ENCODE data around the gene KIF19. TPM values are rescaled to one million over a fixed set of nuclear protein-coding genes. Genes with fewer than 3 reads are reported as not detected.

The KIF19 gene
- total RNA-seq, 4 donors from 2014 or later = 0.94 to 7.7 (median 2.2) TPM

DNA sequence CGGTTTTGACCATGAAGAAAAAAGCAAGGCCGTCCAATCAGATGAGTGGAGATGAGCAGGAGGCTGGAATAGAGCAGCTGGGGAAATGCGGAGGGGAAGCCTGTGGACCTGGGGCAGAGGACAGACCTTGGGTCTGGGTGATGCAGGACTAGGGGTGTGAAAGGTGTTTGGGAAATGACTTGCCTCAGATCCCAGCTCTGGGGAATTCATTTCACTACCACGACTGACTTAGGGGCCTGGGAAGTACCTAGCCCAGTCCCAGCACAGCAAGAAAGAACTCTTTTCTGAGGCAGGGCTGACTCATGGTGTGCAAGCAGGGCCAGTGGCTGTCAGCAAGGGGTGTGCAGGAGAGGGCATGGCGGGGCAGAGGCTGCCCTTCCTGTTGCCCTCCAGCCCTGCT is 37.2 kb upstream of the KIF19 start:
- H3K36me3 ChIP-seq = no peaks in the 10 kb centered on the region
- no peak overlapping the region for H3K4me3 ChIP-seq (replicated peaks in 1 of 3)
- peaks cover 14 to 20% of the 10 kb centered on the region in 2 donors for H3K4me1 ChIP-seq
- H3K27ac ChIP-seq = no peak overlapping the region
- WGBS, 2 donors = 72 to 83% methylated on average over 4 to 5 of the region's 5 CpGs
- intact Hi-C loops (cut with DNase I) = no loop called here
- no peak for TF ChIP-seq POLR2A (IDR thresholded peaks at IDR 0.05)
- TF ChIP-seq, protein P1, sequence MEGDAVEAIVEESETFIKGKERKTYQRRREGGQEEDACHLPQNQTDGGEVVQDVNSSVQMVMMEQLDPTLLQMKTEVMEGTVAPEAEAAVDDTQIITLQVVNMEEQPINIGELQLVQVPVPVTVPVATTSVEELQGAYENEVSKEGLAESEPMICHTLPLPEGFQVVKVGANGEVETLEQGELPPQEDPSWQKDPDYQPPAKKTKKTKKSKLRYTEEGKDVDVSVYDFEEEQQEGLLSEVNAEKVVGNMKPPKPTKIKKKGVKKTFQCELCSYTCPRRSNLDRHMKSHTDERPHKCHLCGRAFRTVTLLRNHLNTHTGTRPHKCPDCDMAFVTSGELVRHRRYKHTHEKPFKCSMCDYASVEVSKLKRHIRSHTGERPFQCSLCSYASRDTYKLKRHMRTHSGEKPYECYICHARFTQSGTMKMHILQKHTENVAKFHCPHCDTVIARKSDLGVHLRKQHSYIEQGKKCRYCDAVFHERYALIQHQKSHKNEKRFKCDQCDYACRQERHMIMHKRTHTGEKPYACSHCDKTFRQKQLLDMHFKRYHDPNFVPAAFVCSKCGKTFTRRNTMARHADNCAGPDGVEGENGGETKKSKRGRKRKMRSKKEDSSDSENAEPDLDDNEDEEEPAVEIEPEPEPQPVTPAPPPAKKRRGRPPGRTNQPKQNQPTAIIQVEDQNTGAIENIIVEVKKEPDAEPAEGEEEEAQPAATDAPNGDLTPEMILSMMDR (IDR thresholded peaks at IDR 0.05) = no peak
- H3K27me3 ChIP-seq = no peaks in the 10 kb centered on the region
- H3K9me3 ChIP-seq = no peaks in the 10 kb centered on the region
- no peak for DNase-seq

DNA sequence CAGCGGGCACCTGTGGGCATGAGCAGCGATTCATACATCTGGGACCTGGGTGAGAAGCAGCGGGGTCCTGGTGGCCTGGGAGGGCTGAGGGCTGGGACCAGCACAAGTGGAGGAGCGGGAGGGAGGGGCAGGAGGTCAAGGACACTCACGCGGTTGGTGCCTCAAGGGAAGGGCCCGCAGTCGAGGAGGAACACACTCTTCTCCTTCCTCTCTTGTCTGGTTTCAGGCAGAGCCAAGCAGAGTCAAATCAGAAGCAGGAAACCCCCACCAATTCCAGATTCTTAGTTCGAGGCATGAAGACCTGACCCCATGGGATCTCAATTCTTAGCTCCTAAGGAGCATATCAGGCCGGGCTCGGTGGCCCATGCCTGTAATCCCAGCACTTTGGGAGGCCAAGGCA is 36.3 kb upstream of the KIF19 start:
- no peak for TF ChIP-seq POLR2A (IDR thresholded peaks at IDR 0.05)
- TF ChIP-seq, protein P1 (IDR thresholded peaks at IDR 0.05) = no peak
- intact Hi-C loops (cut with DNase I) = no loop called here
- Histone ChIP-seq H3K9me3 (no peaks in the 10 kb centered on the region), H3K4me3 (replicated peaks in 1 of 3) (no peak overlapping the region), H3K4me1 (peaks cover 14 to 16% of the 10 kb centered on the region in 2 donors), H3K27me3 (no peaks in the 10 kb centered on the region), H3K36me3 (no peaks in the 10 kb centered on the region), H3K27ac (peak overlapping the region in 2 of 3 donors; percentile 39 to 49)
- 68 to 75% methylated on average over 11 of the region's 11 CpGs for WGBS, 2 donors
- no peak for DNase-seq

DNA sequence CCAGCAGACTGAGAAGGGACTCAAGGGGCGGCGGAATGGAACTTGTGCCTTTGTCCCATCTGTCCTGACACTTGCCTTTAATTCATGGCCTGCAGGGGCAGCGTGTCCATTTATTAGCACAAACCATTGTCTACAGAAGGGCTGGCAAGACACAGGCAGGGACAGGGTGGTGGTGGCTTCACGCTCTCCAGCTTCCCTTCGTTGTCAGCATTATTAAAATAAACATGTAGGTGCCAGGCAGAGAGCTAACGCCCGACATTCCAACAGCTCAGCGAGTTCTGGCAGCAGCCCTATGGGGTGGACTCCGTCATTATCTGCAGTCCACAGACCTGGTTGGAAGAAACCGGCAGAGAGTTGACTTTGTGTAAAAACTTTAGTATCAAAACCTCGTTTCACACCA is 35.7 kb upstream of the KIF19 start:
- 22 to 33% methylated on average over 9 to 11 of the region's 11 CpGs for WGBS, 2 donors
- intact Hi-C loops (cut with DNase I) = no loop called here
- no peaks in the 10 kb centered on the region for H3K27me3 ChIP-seq
- peaks cover 12 to 14% of the 10 kb centered on the region in 2 donors for H3K4me1 ChIP-seq
- H3K4me3 ChIP-seq (replicated peaks in 1 of 3) = no peak overlapping the region
- no peaks in the 10 kb centered on the region for H3K9me3 ChIP-seq
- TF ChIP-seq, protein P1 (IDR thresholded peaks at IDR 0.05) = peak in 2 of 6 experiments; percentile 12 to 28
- TF ChIP-seq POLR2A (IDR thresholded peaks at IDR 0.05) = no peak
- peak; percentile 60 to 72 for DNase-seq
- no peaks in the 10 kb centered on the region for H3K36me3 ChIP-seq
- H3K27ac ChIP-seq = peak overlapping the region; percentile 28 to 73 (median 49)

DNA sequence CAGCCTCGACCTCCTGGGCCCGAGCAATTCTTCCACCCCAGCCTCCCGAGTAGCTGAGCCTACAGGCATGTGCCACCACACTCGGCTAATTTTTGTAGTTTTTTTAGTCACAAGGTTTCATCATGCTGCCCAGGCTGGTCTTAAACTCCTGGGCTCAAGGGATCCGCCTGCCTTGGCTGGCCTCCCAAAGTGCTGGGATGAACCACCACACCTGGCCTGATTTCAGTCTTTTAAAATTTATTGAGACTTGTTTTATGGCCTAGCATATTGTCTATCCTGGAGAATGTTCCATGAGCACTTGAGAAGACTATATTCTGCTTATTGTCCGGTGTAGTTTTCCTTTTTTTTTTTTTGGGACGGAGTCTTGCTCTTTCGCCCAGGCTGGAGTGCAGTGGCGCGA is 33.5 kb upstream of the KIF19 start:
- Histone ChIP-seq H3K4me3 (replicated peaks in 1 of 3) (no peak overlapping the region), H3K27ac (no peak overlapping the region), H3K4me1 (peaks cover 28% of the 10 kb centered on the region in 2 donors), H3K9me3 (no peaks in the 10 kb centered on the region), H3K36me3 (no peaks in the 10 kb centered on the region), H3K27me3 (no peaks in the 10 kb centered on the region)
- intact Hi-C loops (cut with DNase I) = no loop called here
- peak in 1 of 2 donors; percentile 44 for DNase-seq
- no peak for TF ChIP-seq POLR2A (IDR thresholded peaks at IDR 0.05)
- TF ChIP-seq, protein P1 (IDR thresholded peaks at IDR 0.05) = no peak
- WGBS, 2 donors = 85 to 93% methylated on average over 10 of the region's 10 CpGs

DNA sequence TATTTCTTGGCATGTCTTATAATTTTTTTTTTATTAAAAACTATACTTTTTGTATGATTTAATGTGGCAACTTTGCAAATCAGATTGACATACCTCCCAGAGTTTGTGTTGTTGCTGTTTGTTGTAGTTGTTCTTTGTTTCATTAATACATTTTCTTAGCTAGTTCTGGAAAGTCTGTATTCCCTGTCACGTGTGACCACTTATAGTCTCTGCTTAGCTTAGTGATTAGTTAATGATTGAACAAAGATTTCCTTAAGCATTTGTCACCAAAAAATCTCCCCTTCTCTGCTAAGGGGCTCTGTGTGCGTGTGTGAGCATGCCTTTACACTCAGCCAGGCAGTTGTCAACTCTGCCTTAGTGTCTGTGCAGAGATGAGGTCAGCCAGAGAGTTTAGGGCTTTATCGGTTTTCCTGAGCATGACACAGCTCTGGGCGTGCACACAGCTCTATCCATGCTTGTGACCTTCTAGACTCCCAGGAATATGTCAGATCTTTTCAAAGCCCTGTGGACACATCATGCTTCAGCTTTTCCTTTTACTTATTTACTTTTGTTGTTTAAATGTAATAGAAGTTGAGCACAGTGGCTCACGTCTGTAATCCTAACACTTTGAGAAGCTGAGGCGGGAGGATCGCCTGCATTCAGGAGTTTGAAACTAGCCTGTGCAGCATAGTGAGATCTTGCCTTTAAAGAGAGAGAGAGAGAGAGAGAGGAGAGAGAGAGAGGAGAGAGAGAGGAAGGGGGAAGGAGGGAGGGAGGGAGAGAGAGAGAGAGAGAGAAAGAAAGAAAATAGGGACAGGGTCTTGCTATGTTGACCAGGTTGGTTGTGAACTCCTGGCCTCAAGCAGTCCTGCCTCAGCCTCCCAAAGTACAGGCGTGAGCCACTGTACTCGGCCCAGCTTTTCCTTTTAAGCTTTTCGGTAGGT is 30.1 kb upstream of the KIF19 start:
- Histone ChIP-seq H3K4me3 (replicated peaks in 1 of 3) (no peak overlapping the region), H3K27ac (peak overlapping the region in 2 of 3 donors; percentile 76 to 85), H3K36me3 (no peaks in the 10 kb centered on the region), H3K27me3 (no peaks in the 10 kb centered on the region), H3K4me1 (peaks cover 33 to 44% of the 10 kb centered on the region in 2 donors), H3K9me3 (no peaks in the 10 kb centered on the region)
- no peak for DNase-seq
- 75 to 84% methylated on average over 9 to 10 of the region's 10 CpGs for WGBS, 2 donors
- intact Hi-C loops (cut with DNase I) = loop anchor here (5.0 kb wide), 1 partner anchor 84 kb away; the partner anchor contains the start of gene TTYH2
- no peak for TF ChIP-seq POLR2A (IDR thresholded peaks at IDR 0.05)

All from thyroid gland (tissue), 4 donors.